Adipocyte (in vitro differentiated cells): ENCODE measurements around the gene ZFR.
"Not testable (repeated sequence)": the region's sequence is repeated elsewhere in the genome, so short reads cannot be mapped to it uniquely, and the experiment has no call there.

Source experiments
- DNase-seq: peaks from one replicate; pipeline ENCODE4 v3.0.0-alpha.2; 2015; ENCODE audit warnings: low read depth
- H3K27me3 ChIP-seq: replicated peaks from 2 replicates; pipeline ENCODE4 v1.7.0; 2013; ENCODE audit warnings: mild to moderate bottlenecking, low read length, moderate library complexity; ENCODE audit not compliant: control insufficient read depth, insufficient read depth
- H3K36me3 ChIP-seq: 2 replicates; pipeline ENCODE4 v1.7.0; 2013; ENCODE audit warnings: low read length, mild to moderate bottlenecking, moderate library complexity; ENCODE audit not compliant: control insufficient read depth, insufficient read depth, severe bottlenecking
- H3K4me1 ChIP-seq: 2 replicates; pipeline ENCODE4 v1.7.0; 2013; ENCODE audit warnings: mild to moderate bottlenecking, low read length, moderate library complexity; ENCODE audit not compliant: control insufficient read depth, insufficient read depth
- H3K4me3 ChIP-seq: 2 replicates; pipeline ENCODE4 v1.7.0; 2013; ENCODE audit warnings: mild to moderate bottlenecking, low read length, moderate library complexity
- H3K9ac ChIP-seq: 2 replicates; pipeline ENCODE4 v1.7.0; 2013; ENCODE audit warnings: mild to moderate bottlenecking, low read length, moderate library complexity
- H3K9me3 ChIP-seq: 2 replicates; pipeline ENCODE4 v1.7.0; 2013; ENCODE audit warnings: mild to moderate bottlenecking, low read length, moderate library complexity; ENCODE audit not compliant: control insufficient read depth

ZFR gene

GRCh38 chr5:32430825-32431224, 13.7 kb downstream of the ZFR start:
- not testable (repeated sequence) for DNase-seq, H3K9me3 ChIP-seq, H3K9ac ChIP-seq, H3K27me3 ChIP-seq, H3K4me3 ChIP-seq
- Histone ChIP-seq H3K4me1 (peaks cover 28% of the 10 kb centered on the region), H3K36me3 (peaks cover 29% of the 10 kb centered on the region)

GRCh38 chr5:32428426-32428825, 16.1 kb downstream of the ZFR start:
- no peak overlapping the region for H3K4me3 ChIP-seq
- no peak for DNase-seq
- H3K9me3 ChIP-seq = peaks cover 8% of the 10 kb centered on the region
- peaks cover 27% of the 10 kb centered on the region for H3K36me3 ChIP-seq
- H3K4me1 ChIP-seq = peaks cover 11% of the 10 kb centered on the region
- H3K27me3 ChIP-seq = no peaks in the 10 kb centered on the region
- H3K9ac ChIP-seq = no peak overlapping the region

- DNase-seq = no peak
- Histone ChIP-seq H3K9me3 (peaks cover 8% of the 10 kb centered on the region), H3K27me3 (no peaks in the 10 kb centered on the region), H3K4me1 (peaks cover 15% of the 10 kb centered on the region), H3K36me3 (peaks cover 34% of the 10 kb centered on the region), H3K9ac (no peak overlapping the region), H3K4me3 (no peak overlapping the region)
These were observed 17.9 kb downstream of the ZFR start for GRCh38 chr5:32426440-32427151.

GRCh38 chr5:32422697-32423096, 21.8 kb downstream of the ZFR start:
- peaks cover 33% of the 10 kb centered on the region for H3K36me3 ChIP-seq
- peaks cover 8% of the 10 kb centered on the region for H3K9me3 ChIP-seq
- H3K27me3 ChIP-seq = no peaks in the 10 kb centered on the region
- no peak for DNase-seq
- no peak overlapping the region for H3K9ac ChIP-seq
- H3K4me1 ChIP-seq = peaks cover 33% of the 10 kb centered on the region
- H3K4me3 ChIP-seq = no peak overlapping the region

- Histone ChIP-seq H3K27me3 (no peaks in the 10 kb centered on the region), H3K9me3 (peaks cover 1% of the 10 kb centered on the region), H3K36me3 (peaks cover 34% of the 10 kb centered on the region), H3K9ac (no peak overlapping the region), H3K4me1 (peaks cover 33% of the 10 kb centered on the region), H3K4me3 (no peak overlapping the region)
- DNase-seq = no peak
These were observed 23.5 kb downstream of the ZFR start for GRCh38 chr5:32421075-32421474.

GRCh38 chr5:32420506-32420905, 24.0 kb downstream of the ZFR start:
- peak; percentile 76 for DNase-seq
- H3K36me3 ChIP-seq = peaks cover 37% of the 10 kb centered on the region
- peak overlapping the region; percentile 29 for H3K9ac ChIP-seq
- H3K27me3 ChIP-seq = no peaks in the 10 kb centered on the region
- H3K4me3 ChIP-seq = no peak overlapping the region
- H3K9me3 ChIP-seq = no peaks in the 10 kb centered on the region
- H3K4me1 ChIP-seq = peaks cover 33% of the 10 kb centered on the region

- Histone ChIP-seq H3K4me1 (peaks cover 30% of the 10 kb centered on the region), H3K9me3 (no peaks in the 10 kb centered on the region), H3K27me3 (no peaks in the 10 kb centered on the region), H3K4me3 (no peak overlapping the region), H3K36me3 (peaks cover 45% of the 10 kb centered on the region), H3K9ac (no peak overlapping the region)
- no peak for DNase-seq
These were observed 24.7 kb downstream of the ZFR start for GRCh38 chr5:32419791-32420190.

GRCh38 chr5:32413466-32414263, 30.9 kb downstream of the ZFR start:
- Histone ChIP-seq H3K9ac (no peak overlapping the region), H3K4me3 (no peak overlapping the region), H3K27me3 (no peaks in the 10 kb centered on the region), H3K4me1 (peaks cover 16% of the 10 kb centered on the region), H3K9me3 (no peaks in the 10 kb centered on the region), H3K36me3 (peaks cover 82% of the 10 kb centered on the region)
- DNase-seq = no peak

- Histone ChIP-seq H3K27me3 (no peaks in the 10 kb centered on the region), H3K9me3 (no peaks in the 10 kb centered on the region), H3K4me1 (peaks cover 16% of the 10 kb centered on the region), H3K36me3 (peaks cover 88% of the 10 kb centered on the region), H3K9ac (no peak overlapping the region), H3K4me3 (no peak overlapping the region)
- DNase-seq = no peak
These were observed 33.9 kb downstream of the ZFR start for GRCh38 chr5:32410630-32411029.

- Histone ChIP-seq H3K4me1 (peaks cover 3% of the 10 kb centered on the region), H3K36me3 (peaks cover 96% of the 10 kb centered on the region)
These were observed 37.9 kb downstream of the ZFR start for GRCh38 chr5:32406650-32407049.

GRCh38 chr5:32405507-32405906, 39.0 kb downstream of the ZFR start:
- Histone ChIP-seq H3K36me3 (peaks cover 98% of the 10 kb centered on the region), H3K9ac (no peak overlapping the region), H3K9me3 (no peaks in the 10 kb centered on the region), H3K4me1 (peaks cover 2% of the 10 kb centered on the region), H3K27me3 (no peaks in the 10 kb centered on the region), H3K4me3 (no peak overlapping the region)
- no peak for DNase-seq

More at GRCh38 chr5:32406650-32407049, 37.9 kb downstream of the ZFR start:
- Histone ChIP-seq H3K27me3 (no peaks in the 10 kb centered on the region), H3K9me3 (no peaks in the 10 kb centered on the region), H3K4me3 (no peak overlapping the region), H3K9ac (no peak overlapping the region)
- DNase-seq = no peak
